Measurements from ENCODE around the gene SNX33.
"Not testable (repeated sequence)": the region's sequence is repeated elsewhere in the genome, so short reads cannot be mapped to it uniquely, and the experiment has no call there.

The SNX33 gene

DNA sequence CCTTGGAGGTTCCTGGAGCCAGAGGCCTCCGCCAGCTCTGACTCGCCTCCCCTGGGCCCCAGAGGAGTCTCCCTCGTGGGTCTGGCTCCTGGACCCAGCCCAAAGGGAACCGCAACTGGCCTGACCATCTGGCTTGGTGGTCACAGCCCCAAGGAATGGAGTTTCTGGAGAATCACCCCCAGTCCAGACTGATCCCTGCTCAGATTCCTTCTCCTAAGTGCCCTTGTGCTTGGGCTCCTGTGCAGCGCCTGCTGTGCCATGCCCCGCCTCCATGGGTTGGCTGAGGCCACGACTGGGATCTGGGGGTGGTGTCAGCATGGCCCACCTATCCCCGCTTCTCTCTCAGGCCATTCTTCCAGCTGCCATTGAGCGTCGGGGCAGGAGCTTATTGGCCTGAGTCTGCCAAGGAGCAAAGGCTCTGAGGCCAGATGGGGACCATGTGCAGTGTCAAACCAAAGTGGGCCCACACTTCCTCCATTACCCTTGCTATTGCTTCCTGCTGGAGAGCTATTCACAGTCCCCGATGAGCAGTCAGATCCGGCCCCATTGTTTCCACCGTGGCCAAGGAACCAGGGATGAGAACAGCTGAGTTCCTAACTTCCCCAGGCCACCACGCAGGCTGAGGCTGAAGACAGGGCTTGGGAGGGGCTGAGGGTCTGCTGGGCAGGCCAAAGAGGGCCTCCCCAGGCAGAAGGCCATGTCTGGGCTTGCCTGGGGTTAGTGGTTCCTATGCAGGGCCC is 46.0 kb downstream of the SNX33 start:
- no peak for TF ChIP-seq EZH2 (IDR thresholded peaks at IDR 0.05)
- no peak overlapping the region for H3K27ac ChIP-seq
- H3K36me3 ChIP-seq (ENCODE audit: insufficient read depth, low read length) = no peaks in the 10 kb centered on the region
- no peak overlapping the region for H3K9ac ChIP-seq (ENCODE audit: insufficient read length)
- H3K4me3 ChIP-seq = no peak overlapping the region
- no peaks in the 10 kb centered on the region for H3K9me3 ChIP-seq (ENCODE audit: low read depth, low read length)
- no peak for DNase-seq (ENCODE audit: low read depth, low spot score)

DNA sequence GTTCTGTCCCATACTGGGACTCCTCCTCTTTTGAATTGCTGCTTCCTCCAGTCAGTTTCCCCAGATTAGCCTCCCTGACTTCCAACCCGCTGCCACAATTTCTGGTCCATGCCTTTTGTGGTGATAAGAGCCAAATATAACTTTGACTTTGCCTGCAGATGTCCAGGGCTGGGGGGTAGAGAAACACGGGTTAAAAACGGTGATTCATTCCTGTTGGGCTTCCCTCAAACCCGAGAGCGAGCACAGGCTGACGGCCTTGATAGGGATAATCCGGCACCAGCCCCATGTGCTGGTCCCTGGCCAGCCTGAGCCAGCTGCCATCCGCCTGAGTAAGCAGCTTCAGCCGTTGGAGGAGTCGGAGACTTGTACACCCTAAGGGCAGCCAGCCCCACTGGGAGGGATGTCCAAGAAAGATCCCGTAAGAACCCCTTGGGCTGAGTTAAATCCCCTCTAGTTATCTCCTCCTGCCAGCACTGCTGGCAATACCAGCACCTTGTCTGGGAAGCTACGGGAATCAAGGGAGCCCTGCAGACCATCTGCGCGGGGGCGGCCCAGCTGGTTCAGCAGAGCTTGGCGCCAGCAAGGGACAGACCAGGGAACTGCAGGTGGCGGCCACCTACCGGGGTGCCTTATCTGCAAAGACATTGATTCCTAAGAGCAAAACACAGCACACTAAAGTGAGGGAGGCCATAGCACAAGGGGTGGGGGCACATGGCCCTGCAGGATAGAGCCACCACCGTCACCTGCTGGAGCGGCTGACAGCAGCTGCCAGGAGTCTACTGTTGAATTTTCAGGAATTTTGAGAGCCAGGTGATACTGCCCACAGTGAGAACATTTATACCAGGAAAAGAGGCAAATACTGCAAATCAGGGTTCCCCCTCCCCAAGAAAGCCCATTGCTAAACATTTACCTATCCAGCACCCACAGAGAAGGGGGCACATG is 46.8 kb downstream of the SNX33 start:
- TF ChIP-seq POLR2AphosphoS5 (IDR thresholded peaks at IDR 0.05; ENCODE audit: borderline replicate concordance, low read depth, low read length) (no peak), EZH2 (IDR thresholded peaks at IDR 0.05) (no peak), FOXP2 (optimal IDR thresholded peaks at IDR 0.05; ENCODE audit: control extremely low read depth, extremely low read length, insufficient read depth) (no peak)
- Histone ChIP-seq H3K36me3 (ENCODE audit: insufficient read depth, low read length) (no peaks in the 10 kb centered on the region), H3K9me3 (ENCODE audit: low read depth, low read length) (no peaks in the 10 kb centered on the region), H3K27ac (no peak overlapping the region), H3K4me3 (no peak overlapping the region), H3K9ac (ENCODE audit: insufficient read length) (no peak overlapping the region)
- DNase-seq (ENCODE audit: low read depth, low spot score) = no peak

DNA sequence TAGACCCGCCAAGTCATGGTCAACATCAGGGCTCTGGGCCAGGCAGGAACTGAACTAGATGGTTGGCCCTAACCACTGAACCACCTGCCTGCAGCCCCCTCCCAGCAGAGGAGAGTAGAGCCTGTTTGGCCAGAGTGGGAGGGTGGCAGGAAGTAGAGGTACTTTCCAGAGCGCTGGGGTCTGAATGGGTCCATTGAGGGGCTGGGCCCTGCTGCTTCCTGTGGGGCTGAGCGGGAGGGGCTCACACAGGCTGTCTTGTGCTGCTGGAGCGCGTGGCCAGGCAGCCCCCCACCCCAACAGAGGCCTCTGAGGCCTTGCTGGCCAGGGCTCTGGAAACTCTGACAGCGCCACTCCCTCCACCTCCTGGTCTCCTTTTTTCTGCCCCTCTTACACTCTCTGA is 47.5 kb downstream of the SNX33 start:
- H3K9me3 ChIP-seq (ENCODE audit: low read depth, low read length) = no peaks in the 10 kb centered on the region
- H3K9ac ChIP-seq (ENCODE audit: insufficient read length) = no peak overlapping the region
- DNase-seq (ENCODE audit: low read depth, low spot score) = no peak
- TF ChIP-seq EZH2 (IDR thresholded peaks at IDR 0.05) (no peak), FOXP2 (optimal IDR thresholded peaks at IDR 0.05; ENCODE audit: control extremely low read depth, extremely low read length, insufficient read depth) (no peak), POLR2AphosphoS5 (IDR thresholded peaks at IDR 0.05; ENCODE audit: borderline replicate concordance, low read depth, low read length) (no peak)
- H3K27ac ChIP-seq = no peak overlapping the region
- H3K36me3 ChIP-seq (ENCODE audit: insufficient read depth, low read length) = no peaks in the 10 kb centered on the region
- H3K4me3 ChIP-seq = no peak overlapping the region

DNA sequence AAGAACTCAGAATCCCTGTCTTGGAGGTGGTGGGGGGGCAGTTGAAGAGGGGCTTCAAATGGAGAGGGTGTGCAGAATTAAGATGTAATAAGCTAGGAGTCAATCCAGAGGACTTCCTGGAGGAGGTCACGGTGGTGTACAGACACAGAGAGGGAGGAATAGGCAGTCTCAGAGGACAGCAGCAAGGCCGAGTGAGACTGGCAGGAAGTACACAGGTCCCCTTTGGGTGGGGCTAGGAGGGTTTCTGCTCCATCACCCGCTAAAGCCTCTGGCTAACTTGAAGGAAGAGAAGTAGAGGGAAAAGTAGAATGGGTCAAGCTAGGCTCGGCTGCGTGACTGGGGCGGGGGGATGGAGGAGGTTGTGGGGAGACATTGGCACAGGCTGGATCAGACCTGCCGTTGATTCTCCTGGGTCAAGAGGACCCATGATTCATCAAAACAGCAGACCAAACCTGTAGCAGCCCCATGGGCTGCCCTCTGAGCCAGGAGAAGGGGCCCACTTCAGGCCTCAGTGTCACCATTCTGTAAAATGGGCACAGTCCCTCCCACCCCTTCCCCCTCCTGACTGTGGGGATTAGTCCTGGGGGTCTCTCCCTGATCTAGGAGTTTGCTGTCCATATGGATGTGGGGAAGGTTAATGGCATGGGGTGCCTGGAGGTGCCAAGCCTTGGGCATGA is 48.1 kb downstream of the SNX33 start:
- no peak for TF ChIP-seq EZH2 (IDR thresholded peaks at IDR 0.05)
- TF ChIP-seq FOXP2 (optimal IDR thresholded peaks at IDR 0.05; ENCODE audit: control extremely low read depth, extremely low read length, insufficient read depth) = no peak
- TF ChIP-seq POLR2AphosphoS5 (IDR thresholded peaks at IDR 0.05; ENCODE audit: borderline replicate concordance, low read depth, low read length) = no peak
- no peak overlapping the region for H3K4me3 ChIP-seq
- no peaks in the 10 kb centered on the region for H3K36me3 ChIP-seq (ENCODE audit: insufficient read depth, low read length)
- H3K9ac ChIP-seq (ENCODE audit: insufficient read length) = no peak overlapping the region
- no peaks in the 10 kb centered on the region for H3K9me3 ChIP-seq (ENCODE audit: low read depth, low read length)
- no peak for DNase-seq (ENCODE audit: low read depth, low spot score)
- H3K27ac ChIP-seq = no peak overlapping the region

DNA sequence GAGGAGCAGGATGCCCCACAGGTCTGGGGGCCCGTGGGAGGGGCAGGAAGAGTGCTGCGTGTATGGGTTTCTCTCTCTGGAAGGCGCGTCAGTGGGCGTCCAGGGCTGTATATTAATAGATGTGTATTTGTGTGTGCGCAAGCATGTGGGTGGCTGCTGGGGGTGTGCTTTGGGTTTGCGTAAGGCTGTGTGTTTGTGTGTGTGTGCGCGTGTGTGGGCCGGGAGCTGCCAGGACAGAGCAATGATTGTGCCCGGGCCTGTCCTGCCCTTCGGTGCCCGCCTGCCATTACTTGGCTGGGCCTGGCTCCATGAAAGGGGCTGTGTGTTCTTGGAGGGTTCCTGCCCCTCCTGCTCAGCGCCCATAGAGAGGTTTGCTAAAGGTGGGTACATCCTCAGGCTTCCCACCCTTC is 48.6 kb downstream of the SNX33 start:
- H3K4me3 ChIP-seq = no peak overlapping the region
- DNase-seq (ENCODE audit: low read depth, low spot score) = no peak
- no peak overlapping the region for H3K27ac ChIP-seq
- no peaks in the 10 kb centered on the region for H3K36me3 ChIP-seq (ENCODE audit: insufficient read depth, low read length)
- H3K9ac ChIP-seq (ENCODE audit: insufficient read length) = no peak overlapping the region
- H3K9me3 ChIP-seq (ENCODE audit: low read depth, low read length) = no peaks in the 10 kb centered on the region
- TF ChIP-seq FOXP2 (optimal IDR thresholded peaks at IDR 0.05; ENCODE audit: control extremely low read depth, extremely low read length, insufficient read depth) (no peak), POLR2AphosphoS5 (IDR thresholded peaks at IDR 0.05; ENCODE audit: borderline replicate concordance, low read depth, low read length) (no peak), EZH2 (IDR thresholded peaks at IDR 0.05) (no peak)

DNA sequence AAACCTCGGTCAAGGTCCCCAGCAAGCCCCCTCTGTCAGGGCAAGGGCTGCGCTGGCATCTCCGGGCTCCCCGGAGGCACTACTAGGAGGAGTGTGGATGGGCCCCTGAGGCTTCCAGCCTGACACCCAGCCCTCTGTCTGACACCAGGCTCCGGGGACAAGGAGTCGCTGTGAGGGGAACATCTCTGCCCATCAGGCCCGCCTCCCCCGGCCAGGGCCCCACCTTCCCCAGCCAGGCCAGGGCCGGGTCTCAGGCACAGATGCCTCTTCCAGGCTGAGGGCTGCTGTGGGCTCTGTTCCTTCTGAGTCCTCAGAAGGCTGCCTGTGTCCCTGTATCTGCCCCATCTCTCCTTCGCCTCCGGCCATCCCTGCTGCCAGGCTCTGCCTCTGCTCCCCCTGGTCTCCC is 49.1 kb downstream of the SNX33 start:
- no peak overlapping the region for H3K9ac ChIP-seq (ENCODE audit: insufficient read length)
- TF ChIP-seq EZH2 (IDR thresholded peaks at IDR 0.05) (no peak), POLR2AphosphoS5 (IDR thresholded peaks at IDR 0.05; ENCODE audit: borderline replicate concordance, low read depth, low read length) (no peak), FOXP2 (optimal IDR thresholded peaks at IDR 0.05; ENCODE audit: control extremely low read depth, extremely low read length, insufficient read depth) (no peak)

DNA sequence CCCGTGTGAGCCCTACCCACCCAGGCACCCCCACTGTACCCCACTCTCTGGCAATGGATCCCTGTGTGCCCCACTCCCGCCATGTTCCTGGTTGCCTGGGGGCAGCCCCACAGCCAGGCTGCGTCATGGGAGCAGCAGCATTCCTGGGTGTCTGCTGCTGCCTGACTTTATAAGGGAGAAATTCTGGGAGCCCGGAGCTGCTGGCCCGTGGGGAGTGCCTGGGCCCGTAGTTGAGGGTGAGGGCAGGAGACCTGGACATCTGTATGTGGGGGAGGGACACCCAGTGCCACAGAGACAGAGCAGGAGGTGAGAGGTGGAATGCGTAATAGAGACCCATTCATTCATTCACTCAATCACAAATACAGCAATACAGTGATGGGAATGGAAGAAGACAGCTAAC is 49.8 kb downstream of the SNX33 start:
- no peaks in the 10 kb centered on the region for H3K36me3 ChIP-seq (ENCODE audit: insufficient read depth, low read length)
- H3K27ac ChIP-seq = no peak overlapping the region
- H3K9me3 ChIP-seq (ENCODE audit: low read depth, low read length) = no peaks in the 10 kb centered on the region
- DNase-seq (ENCODE audit: low read depth, low spot score) = no peak
- no peak overlapping the region for H3K4me3 ChIP-seq
- H3K9ac ChIP-seq (ENCODE audit: insufficient read length) = no peak overlapping the region
- TF ChIP-seq POLR2AphosphoS5 (IDR thresholded peaks at IDR 0.05; ENCODE audit: borderline replicate concordance, low read depth, low read length) = no peak

More for the DNA sequence above, 49.1 kb downstream of the SNX33 start:
- Histone ChIP-seq H3K4me3 (no peak overlapping the region), H3K36me3 (ENCODE audit: insufficient read depth, low read length) (no peaks in the 10 kb centered on the region), H3K27ac (no peak overlapping the region), H3K9me3 (ENCODE audit: low read depth, low read length) (no peaks in the 10 kb centered on the region)
- no peak for DNase-seq (ENCODE audit: low read depth, low spot score)

DNA sequence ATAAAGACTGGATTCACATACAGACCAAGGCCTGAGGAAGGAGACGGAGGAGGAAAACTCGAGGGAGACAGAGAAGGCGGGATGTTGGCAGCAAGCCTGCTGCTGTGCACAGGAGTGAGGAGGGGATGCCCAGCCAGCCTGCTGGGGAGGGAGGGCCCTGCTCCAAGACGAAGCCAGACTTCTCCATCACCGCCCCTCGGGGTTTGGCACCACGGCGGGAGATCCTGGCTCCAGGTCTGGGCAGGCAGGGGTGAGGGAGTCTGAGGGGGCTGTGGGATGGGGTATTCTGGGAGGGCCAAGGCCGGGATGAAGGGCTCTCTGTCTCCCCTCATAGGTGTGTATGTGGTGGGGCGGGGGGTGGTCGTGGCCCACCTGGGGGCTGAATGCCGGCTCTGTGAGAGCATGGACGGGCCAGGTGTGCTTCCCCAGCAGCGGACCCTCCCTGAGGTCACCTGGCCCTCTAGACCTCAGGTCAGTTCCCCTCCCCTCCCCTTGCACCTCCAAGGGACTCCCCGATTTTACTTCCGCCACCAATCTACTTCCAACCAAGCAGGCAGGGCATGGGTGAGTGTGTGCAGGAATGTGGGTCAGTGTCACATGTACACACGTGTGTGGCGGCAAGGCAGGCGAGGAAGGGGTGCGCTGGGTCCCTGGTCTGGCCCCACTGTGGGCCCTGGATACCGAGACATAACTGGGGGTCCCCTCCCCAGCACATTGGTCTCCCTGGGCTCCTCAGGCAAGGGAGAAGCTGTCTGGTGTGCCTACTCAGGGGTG is 50.4 kb downstream of the SNX33 start:
- H3K9me3 ChIP-seq (ENCODE audit: low read depth, low read length); H3K4me3 ChIP-seq; H3K9ac ChIP-seq (ENCODE audit: insufficient read length); H3K36me3 ChIP-seq (ENCODE audit: insufficient read depth, low read length); H3K27ac ChIP-seq; DNase-seq (ENCODE audit: low read depth, low spot score): not testable (repeated sequence)

DNA sequence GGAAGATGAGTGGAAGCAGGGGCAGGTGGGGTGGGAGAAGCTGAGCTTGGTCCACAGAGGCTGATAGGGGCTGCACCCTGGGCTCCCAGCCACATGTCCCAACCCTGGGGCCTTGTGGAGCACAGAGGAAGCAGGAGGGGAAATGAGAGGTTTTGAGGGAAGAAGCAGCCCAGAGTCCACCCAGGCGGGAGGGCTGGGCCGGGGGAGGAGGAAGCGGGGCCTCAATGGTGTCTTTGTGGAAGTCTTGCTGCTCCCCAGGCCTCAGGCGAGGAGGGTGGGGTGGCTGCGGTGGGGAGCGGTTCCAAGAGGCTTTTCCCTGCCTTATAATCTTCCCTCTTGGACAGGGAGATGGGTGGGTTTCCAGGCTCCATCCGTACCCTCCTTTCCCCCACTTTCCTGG is 51.8 kb downstream of the SNX33 start:
- not testable (repeated sequence) for H3K4me3 ChIP-seq; H3K9me3 ChIP-seq (ENCODE audit: low read depth, low read length); H3K9ac ChIP-seq (ENCODE audit: insufficient read length); DNase-seq (ENCODE audit: low read depth, low spot score); H3K36me3 ChIP-seq (ENCODE audit: insufficient read depth, low read length); H3K27ac ChIP-seq

DNA sequence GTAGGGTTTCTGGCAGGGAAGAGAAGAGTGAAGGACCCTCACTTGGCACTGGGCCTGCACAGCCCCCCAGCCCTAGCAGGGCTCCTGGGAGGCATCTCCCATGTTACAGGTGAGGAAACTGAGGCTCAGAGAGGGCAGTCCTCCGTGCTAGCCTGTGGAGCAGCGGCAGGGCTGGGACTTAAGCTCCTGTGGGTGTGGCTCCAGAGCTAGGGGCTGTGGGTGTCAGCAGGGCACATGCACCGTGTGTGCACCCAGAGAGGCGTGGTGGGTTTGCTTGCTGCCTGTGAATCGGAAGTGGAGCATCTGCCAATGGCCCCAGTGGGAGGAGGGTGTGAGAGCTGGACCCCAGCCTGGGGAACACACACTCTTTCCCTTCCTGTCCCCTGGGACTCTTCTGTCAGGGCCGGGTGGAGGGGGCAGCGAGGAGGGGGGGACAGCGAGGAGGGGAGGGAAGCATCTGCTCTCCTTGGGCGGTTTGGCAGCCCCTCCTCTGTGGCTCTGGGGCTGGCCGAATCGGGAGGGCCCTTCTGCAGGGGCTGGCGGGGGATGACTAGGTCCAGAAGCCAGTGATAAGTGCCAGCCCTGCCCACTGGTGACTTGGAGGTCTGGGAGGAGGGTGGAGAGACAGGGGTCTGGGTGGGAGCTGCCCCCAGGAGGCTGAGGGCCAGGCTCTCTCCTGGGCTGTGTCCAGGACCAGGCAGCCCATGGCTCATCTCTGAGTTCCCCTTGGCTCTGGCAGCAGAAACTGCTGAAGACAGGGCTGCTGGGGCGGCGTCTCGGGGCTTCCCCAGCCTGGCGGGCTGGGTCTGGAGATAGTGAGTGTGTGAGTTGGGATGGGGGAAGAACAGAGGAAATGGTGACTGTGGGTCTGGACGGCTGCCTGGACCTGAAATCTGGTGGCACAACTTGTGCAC is 52.5 kb downstream of the SNX33 start:
- not testable (repeated sequence) for H3K9ac ChIP-seq (ENCODE audit: insufficient read length); H3K9me3 ChIP-seq (ENCODE audit: low read depth, low read length); DNase-seq (ENCODE audit: low read depth, low spot score); H3K27ac ChIP-seq; H3K36me3 ChIP-seq (ENCODE audit: insufficient read depth, low read length); H3K4me3 ChIP-seq

Data from SK-N-MC (cell line).